Neural cell (in vitro differentiated cells): ENCODE results near the gene PKP3.

Experiments
- EP300 ChIP-seq: fragments of 450-650 bp; conservative IDR thresholded peaks from 2 replicates; pipeline ENCODE4 v1.6.1; 2014; ENCODE audit warnings: antibody characterized with exemption, mild to moderate bottlenecking, moderate library complexity; ENCODE audit not compliant: poor library complexity, severe bottlenecking
- EZH2 ChIP-seq: fragments of 200-600, 300-800 bp; shearing (Covaris generic), sonication (generic); IDR thresholded peaks from 2 replicates; pipeline ENCODE4 v1.6.1; 2014; ENCODE audit warnings: antibody characterized with exemption, low read length, borderline replicate concordance, mild to moderate bottlenecking; ENCODE audit not compliant: insufficient read depth, poor library complexity, severe bottlenecking
- MXI1 ChIP-seq: fragments of 450-650 bp; conservative IDR thresholded peaks from 2 replicates; pipeline ENCODE4 v1.6.1; 2014; ENCODE audit warnings: antibody characterized with exemption, mild to moderate bottlenecking; ENCODE audit not compliant: poor library complexity, severe bottlenecking
- POLR2AphosphoS5 ChIP-seq: IDR thresholded peaks from 2 replicates; pipeline ENCODE4 v1.6.1; 2012
- TAF1 ChIP-seq: IDR thresholded peaks from 2 replicates; pipeline ENCODE4 v1.6.1; 2012; ENCODE audit warnings: low read depth
- TF ChIP-seq, protein P1 (sequence below): fragments of 450-650 bp; IDR thresholded peaks from 2 replicates; pipeline ENCODE4 v1.5.1; 2014; ENCODE audit warnings: antibody characterized with exemption, mild to moderate bottlenecking, moderate library complexity; ENCODE audit not compliant: poor library complexity, severe bottlenecking
- TF ChIP-seq, protein P2 (sequence below): IDR thresholded peaks from 2 replicates; pipeline ENCODE4 v1.6.1; 2012; ENCODE audit warnings: borderline replicate concordance

DNA sequence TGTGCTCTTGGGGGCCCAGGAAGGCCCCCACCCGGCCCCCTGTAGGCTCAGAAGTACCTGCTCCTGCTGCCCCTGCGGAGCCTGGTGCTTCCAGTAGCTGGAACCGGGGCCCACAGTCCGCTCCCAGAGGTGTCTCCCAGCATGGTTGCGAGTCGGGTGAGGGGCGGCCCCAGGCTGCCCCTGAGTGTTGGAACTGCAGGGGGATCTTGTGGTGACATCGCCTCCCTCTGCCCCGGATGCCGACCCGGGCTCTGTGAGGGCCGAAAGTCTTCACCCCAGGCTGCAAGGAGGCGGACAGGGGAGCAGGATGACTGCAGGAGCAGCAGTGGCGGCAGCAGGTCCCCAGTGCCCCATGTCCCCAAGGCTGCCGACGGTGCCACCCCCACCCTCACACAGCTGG, 9.5 kb upstream of the PKP3 start:
- TF ChIP-seq MXI1 (no peak), POLR2AphosphoS5 (no peak), TAF1 (no peak), EP300 (no peak), EZH2 (no peak)
- TF ChIP-seq, protein P1, sequence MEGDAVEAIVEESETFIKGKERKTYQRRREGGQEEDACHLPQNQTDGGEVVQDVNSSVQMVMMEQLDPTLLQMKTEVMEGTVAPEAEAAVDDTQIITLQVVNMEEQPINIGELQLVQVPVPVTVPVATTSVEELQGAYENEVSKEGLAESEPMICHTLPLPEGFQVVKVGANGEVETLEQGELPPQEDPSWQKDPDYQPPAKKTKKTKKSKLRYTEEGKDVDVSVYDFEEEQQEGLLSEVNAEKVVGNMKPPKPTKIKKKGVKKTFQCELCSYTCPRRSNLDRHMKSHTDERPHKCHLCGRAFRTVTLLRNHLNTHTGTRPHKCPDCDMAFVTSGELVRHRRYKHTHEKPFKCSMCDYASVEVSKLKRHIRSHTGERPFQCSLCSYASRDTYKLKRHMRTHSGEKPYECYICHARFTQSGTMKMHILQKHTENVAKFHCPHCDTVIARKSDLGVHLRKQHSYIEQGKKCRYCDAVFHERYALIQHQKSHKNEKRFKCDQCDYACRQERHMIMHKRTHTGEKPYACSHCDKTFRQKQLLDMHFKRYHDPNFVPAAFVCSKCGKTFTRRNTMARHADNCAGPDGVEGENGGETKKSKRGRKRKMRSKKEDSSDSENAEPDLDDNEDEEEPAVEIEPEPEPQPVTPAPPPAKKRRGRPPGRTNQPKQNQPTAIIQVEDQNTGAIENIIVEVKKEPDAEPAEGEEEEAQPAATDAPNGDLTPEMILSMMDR, result no peak
- TF ChIP-seq, protein P2, sequence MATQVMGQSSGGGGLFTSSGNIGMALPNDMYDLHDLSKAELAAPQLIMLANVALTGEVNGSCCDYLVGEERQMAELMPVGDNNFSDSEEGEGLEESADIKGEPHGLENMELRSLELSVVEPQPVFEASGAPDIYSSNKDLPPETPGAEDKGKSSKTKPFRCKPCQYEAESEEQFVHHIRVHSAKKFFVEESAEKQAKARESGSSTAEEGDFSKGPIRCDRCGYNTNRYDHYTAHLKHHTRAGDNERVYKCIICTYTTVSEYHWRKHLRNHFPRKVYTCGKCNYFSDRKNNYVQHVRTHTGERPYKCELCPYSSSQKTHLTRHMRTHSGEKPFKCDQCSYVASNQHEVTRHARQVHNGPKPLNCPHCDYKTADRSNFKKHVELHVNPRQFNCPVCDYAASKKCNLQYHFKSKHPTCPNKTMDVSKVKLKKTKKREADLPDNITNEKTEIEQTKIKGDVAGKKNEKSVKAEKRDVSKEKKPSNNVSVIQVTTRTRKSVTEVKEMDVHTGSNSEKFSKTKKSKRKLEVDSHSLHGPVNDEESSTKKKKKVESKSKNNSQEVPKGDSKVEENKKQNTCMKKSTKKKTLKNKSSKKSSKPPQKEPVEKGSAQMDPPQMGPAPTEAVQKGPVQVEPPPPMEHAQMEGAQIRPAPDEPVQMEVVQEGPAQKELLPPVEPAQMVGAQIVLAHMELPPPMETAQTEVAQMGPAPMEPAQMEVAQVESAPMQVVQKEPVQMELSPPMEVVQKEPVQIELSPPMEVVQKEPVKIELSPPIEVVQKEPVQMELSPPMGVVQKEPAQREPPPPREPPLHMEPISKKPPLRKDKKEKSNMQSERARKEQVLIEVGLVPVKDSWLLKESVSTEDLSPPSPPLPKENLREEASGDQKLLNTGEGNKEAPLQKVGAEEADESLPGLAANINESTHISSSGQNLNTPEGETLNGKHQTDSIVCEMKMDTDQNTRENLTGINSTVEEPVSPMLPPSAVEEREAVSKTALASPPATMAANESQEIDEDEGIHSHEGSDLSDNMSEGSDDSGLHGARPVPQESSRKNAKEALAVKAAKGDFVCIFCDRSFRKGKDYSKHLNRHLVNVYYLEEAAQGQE, result no peak
